Choroid plexus epithelial cell (primary cell): ENCODE measurements around the gene SH2D1B.
"Not testable (repeated sequence)": the region's sequence is repeated elsewhere in the genome, so short reads cannot be mapped to it uniquely, and the experiment has no call there.

Experiments
- DNase-seq: peaks from one replicate; pipeline ENCODE4 v3.0.0-alpha.2; 2010; ENCODE audit warnings: low read depth
- H3K4me3 ChIP-seq: 2 replicates; pipeline ENCODE4 v1.5.1; 2011; ENCODE audit warnings: low read depth, mild to moderate bottlenecking, control low read depth, low read length, moderate library complexity
- TF ChIP-seq, protein P1 (sequence below): conservative IDR thresholded peaks from 2 replicates; pipeline ENCODE4 v1.5.1; 2011; ENCODE audit warnings: low read depth, mild to moderate bottlenecking, control low read depth, inconsistent platforms, low read length, moderate library complexity

Gene SH2D1B

GRCh38 chr1:162422662-162423375, 10.9 kb upstream of the SH2D1B start:
- H3K4me3 ChIP-seq = no peak overlapping the region
- DNase-seq = no peak
- TF ChIP-seq, protein P1, sequence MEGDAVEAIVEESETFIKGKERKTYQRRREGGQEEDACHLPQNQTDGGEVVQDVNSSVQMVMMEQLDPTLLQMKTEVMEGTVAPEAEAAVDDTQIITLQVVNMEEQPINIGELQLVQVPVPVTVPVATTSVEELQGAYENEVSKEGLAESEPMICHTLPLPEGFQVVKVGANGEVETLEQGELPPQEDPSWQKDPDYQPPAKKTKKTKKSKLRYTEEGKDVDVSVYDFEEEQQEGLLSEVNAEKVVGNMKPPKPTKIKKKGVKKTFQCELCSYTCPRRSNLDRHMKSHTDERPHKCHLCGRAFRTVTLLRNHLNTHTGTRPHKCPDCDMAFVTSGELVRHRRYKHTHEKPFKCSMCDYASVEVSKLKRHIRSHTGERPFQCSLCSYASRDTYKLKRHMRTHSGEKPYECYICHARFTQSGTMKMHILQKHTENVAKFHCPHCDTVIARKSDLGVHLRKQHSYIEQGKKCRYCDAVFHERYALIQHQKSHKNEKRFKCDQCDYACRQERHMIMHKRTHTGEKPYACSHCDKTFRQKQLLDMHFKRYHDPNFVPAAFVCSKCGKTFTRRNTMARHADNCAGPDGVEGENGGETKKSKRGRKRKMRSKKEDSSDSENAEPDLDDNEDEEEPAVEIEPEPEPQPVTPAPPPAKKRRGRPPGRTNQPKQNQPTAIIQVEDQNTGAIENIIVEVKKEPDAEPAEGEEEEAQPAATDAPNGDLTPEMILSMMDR = no peak

- TF ChIP-seq, protein P1 = no peak
These were observed 9.6 kb upstream of the SH2D1B start for GRCh38 chr1:162421258-162422164.

GRCh38 chr1:162420120-162420519, 8.2 kb upstream of the SH2D1B start:
- DNase-seq = no peak
- H3K4me3 ChIP-seq = no peak overlapping the region
- TF ChIP-seq, protein P1 = no peak

More at GRCh38 chr1:162421258-162422164, 9.6 kb upstream of the SH2D1B start:
- DNase-seq = peak; percentile 26
- H3K4me3 ChIP-seq = no peak overlapping the region

GRCh38 chr1:162419450-162419931, 7.6 kb upstream of the SH2D1B start:
- not testable (repeated sequence) for DNase-seq, H3K4me3 ChIP-seq

DNA sequence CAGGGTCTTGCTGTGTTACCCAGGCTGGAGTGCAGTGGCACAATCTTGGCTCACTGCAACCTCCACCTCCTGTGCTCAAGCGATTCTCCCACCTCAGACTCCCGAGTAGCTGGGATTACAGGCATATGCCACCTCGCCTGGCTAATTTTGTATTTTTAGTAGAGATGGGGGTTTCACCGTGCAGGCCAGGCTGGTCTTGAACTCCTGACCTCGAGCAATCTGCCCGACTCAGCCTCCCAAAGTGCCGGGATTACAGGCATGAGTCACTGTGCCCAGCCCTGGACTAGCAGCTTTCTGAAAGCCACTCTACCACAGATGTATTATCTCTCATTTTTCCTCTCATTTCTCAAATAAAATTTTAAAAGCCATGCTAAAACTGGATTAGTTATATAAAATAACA, 6.6 kb upstream of the SH2D1B start:
- not testable (repeated sequence) for H3K4me3 ChIP-seq, DNase-seq

DNA sequence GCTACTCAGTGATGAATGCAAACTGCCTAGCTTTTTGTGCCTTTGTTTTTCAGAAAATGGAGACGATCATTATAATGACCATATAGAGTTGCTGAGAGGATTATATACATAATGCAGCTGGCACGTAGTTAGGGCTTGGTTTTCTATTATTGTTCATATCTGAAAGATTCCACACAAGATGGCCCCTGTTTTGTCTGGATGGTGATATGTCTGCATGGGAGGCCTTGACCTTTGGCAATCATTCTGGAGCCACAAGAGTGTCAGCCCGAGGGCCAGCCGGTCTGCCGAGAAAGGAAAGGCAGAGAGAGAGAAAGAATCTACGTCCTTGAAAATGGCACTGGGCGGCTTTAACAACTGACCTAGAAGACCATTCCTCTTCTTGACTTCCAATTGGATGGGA, 5.7 kb upstream of the SH2D1B start:
- TF ChIP-seq, protein P1 = no peak
- no peak overlapping the region for H3K4me3 ChIP-seq
- no peak for DNase-seq

DNA sequence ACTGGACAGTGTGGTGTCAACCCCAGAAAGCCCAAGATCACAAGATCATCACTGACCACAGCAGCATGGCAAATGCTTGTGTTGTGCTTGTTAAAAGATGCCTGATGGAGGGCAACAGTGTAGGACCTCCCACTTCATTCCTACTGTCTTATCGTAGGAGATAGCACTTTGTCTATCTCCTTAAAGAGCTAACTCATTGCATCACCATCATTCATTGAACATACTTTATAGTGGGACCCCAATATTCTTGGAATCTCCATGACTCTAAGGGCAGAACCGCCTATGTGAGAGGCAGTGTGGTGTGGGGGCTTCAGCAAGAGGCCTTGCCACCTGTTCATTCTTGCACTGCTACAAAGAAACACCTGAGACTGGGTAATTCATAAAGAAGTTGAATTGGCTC, 5.0 kb upstream of the SH2D1B start:
- H3K4me3 ChIP-seq = no peak overlapping the region
- no peak for DNase-seq
- TF ChIP-seq, protein P1 = no peak
